ENCODE measurements around the gene TRNP1.

The TRNP1 gene

DNA sequence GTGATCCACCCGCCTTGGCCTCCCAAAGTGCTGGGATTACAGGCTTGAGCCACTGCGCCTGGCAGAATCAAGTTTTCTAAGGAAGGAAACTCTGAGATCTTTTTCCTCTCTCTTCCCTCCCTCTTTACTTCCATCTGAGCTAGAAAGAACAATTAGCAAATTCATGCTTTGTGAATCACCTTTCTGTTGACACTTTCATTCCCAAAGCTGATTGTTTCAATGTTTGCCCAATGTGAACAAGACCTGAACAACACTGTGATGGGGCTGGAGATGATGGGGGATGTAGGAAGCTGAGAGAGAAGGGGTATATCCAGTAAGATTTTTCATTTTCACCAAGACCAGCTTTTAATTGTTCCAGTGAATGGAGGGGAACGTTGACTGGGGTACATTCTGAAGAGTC is 24.8 kb downstream of the TRNP1 start:
- Histone ChIP-seq H3K4me1 (ENCODE audit: control insufficient read depth, insufficient read depth, low read length) (peaks cover 10% of the 10 kb centered on the region), H3K27me3 (ENCODE audit: control insufficient read depth, insufficient read depth, low read length) (no peaks in the 10 kb centered on the region), H3K9ac (ENCODE audit: low read depth, low read length) (no peak overlapping the region), H3K4me3 (ENCODE audit: low read depth, low read length) (no peak overlapping the region), H3K36me3 (ENCODE audit: control insufficient read depth, insufficient read depth, low read length) (no peaks in the 10 kb centered on the region), H3K9me3 (ENCODE audit: control insufficient read depth, insufficient read depth, low read length) (no peaks in the 10 kb centered on the region)

- peak overlapping the region; percentile 12 for H3K9ac ChIP-seq (ENCODE audit: low read depth, low read length)
- H3K36me3 ChIP-seq (ENCODE audit: control insufficient read depth, insufficient read depth, low read length): no peaks in the 10 kb centered on the region
- H3K4me3 ChIP-seq (ENCODE audit: low read depth, low read length): no peak overlapping the region
- H3K4me1 ChIP-seq (ENCODE audit: control insufficient read depth, insufficient read depth, low read length): peaks cover 10% of the 10 kb centered on the region
- H3K9me3 ChIP-seq (ENCODE audit: control insufficient read depth, insufficient read depth, low read length): no peaks in the 10 kb centered on the region
- no peaks in the 10 kb centered on the region for H3K27me3 ChIP-seq (ENCODE audit: control insufficient read depth, insufficient read depth, low read length)
Observed at GRCh38 chr1:27021354-27022031, 28.0 kb downstream of the TRNP1 start.

DNA sequence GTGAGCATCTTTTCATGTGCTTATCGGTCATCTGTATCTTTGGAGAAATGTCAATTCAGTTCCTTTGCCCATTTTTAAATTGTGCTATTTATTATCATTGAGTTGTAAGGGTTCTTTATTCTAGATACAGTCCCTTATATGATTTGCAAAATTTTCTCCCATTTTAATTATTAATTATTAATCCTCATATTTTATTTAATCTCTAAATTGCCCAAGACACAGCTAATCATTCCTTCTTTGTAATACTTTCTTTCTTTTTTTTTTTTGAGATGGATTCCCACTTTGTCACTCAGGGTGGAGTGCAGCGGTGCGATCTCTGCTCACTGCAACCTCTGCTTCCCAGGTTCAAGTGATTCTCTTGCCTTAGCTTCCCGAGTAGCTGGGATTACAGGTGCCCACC is 32.2 kb downstream of the TRNP1 start:
- no peak overlapping the region for H3K9ac ChIP-seq (ENCODE audit: low read depth, low read length)
- H3K9me3 ChIP-seq (ENCODE audit: control insufficient read depth, insufficient read depth, low read length): no peaks in the 10 kb centered on the region
- H3K4me3 ChIP-seq (ENCODE audit: low read depth, low read length): no peak overlapping the region
- H3K4me1 ChIP-seq (ENCODE audit: control insufficient read depth, insufficient read depth, low read length): peaks cover 17% of the 10 kb centered on the region
- no peaks in the 10 kb centered on the region for H3K27me3 ChIP-seq (ENCODE audit: control insufficient read depth, insufficient read depth, low read length)
- H3K36me3 ChIP-seq (ENCODE audit: control insufficient read depth, insufficient read depth, low read length): no peaks in the 10 kb centered on the region

- Histone ChIP-seq H3K4me3 (ENCODE audit: low read depth, low read length) (no peak overlapping the region), H3K4me1 (ENCODE audit: control insufficient read depth, insufficient read depth, low read length) (peaks cover 7% of the 10 kb centered on the region), H3K9ac (ENCODE audit: low read depth, low read length) (no peak overlapping the region), H3K9me3 (ENCODE audit: control insufficient read depth, insufficient read depth, low read length) (no peaks in the 10 kb centered on the region), H3K36me3 (ENCODE audit: control insufficient read depth, insufficient read depth, low read length) (no peaks in the 10 kb centered on the region), H3K27me3 (ENCODE audit: control insufficient read depth, insufficient read depth, low read length) (no peaks in the 10 kb centered on the region)
Observed at GRCh38 chr1:27026621-27027574, 33.4 kb downstream of the TRNP1 start.

DNA sequence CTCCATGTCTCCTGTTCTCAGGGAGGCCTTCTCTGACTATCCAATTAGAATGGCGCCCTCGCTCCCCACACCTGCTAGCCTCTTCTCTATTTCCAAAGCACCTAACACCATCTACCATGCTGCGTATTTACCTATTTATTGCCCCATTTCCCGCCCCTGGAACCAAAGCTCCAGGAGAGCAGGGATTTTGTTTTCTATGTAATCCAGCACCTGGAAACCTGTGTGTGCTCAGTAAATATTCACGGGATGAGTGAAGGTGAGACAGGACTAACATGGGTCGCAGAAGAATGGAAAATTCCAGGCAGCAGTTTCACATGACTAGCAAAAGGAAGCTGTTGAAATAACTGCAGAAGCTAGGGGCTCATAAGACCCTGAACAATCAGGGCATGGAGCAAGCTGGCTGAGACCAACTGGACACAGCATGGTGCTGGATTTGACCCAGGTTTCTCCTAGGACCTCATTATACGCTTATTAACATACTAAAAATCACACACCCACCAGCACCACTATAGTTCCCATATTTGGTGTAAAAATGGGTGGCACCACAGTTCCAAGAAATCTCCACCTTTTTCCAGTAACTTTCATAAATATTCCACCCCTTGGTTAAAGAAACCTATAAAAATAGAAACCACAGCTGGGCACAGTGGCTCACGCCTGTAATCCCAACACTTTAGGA is 34.2 kb downstream of the TRNP1 start:
- no peaks in the 10 kb centered on the region for H3K9me3 ChIP-seq (ENCODE audit: control insufficient read depth, insufficient read depth, low read length)
- no peaks in the 10 kb centered on the region for H3K27me3 ChIP-seq (ENCODE audit: control insufficient read depth, insufficient read depth, low read length)
- no peak overlapping the region for H3K9ac ChIP-seq (ENCODE audit: low read depth, low read length)
- no peaks in the 10 kb centered on the region for H3K36me3 ChIP-seq (ENCODE audit: control insufficient read depth, insufficient read depth, low read length)
- H3K4me3 ChIP-seq (ENCODE audit: low read depth, low read length): no peak overlapping the region
- peaks cover 10% of the 10 kb centered on the region for H3K4me1 ChIP-seq (ENCODE audit: control insufficient read depth, insufficient read depth, low read length)

DNA sequence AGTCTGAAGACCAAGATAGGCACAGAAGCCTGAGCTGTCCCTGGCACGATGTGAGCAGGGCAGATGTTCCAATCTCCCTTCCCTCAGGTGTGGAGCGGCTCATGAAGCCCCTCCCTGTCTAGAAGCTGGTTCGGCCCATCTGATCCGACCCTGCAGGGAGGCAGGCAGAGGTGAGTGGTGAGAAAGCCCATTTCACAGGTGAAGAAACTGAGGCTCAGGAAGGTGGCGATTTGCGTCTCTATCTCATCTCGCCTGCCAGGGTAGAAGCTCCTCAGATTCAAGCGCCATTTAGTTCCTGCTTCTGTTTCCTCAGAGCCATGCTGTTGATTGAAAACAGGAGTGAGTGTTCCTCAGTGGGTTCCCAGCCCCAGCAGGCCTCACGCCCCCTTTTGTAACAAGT is 36.0 kb downstream of the TRNP1 start:
- no peaks in the 10 kb centered on the region for H3K36me3 ChIP-seq (ENCODE audit: control insufficient read depth, insufficient read depth, low read length)
- no peak overlapping the region for H3K4me3 ChIP-seq (ENCODE audit: low read depth, low read length)
- H3K9me3 ChIP-seq (ENCODE audit: control insufficient read depth, insufficient read depth, low read length): no peaks in the 10 kb centered on the region
- no peak overlapping the region for H3K9ac ChIP-seq (ENCODE audit: low read depth, low read length)
- no peaks in the 10 kb centered on the region for H3K27me3 ChIP-seq (ENCODE audit: control insufficient read depth, insufficient read depth, low read length)
- H3K4me1 ChIP-seq (ENCODE audit: control insufficient read depth, insufficient read depth, low read length): peaks cover 14% of the 10 kb centered on the region

- Histone ChIP-seq H3K9ac (ENCODE audit: low read depth, low read length) (peak overlapping the region; percentile 73), H3K36me3 (ENCODE audit: control insufficient read depth, insufficient read depth, low read length) (no peaks in the 10 kb centered on the region), H3K27me3 (ENCODE audit: control insufficient read depth, insufficient read depth, low read length) (no peaks in the 10 kb centered on the region), H3K4me1 (ENCODE audit: control insufficient read depth, insufficient read depth, low read length) (peaks cover 14% of the 10 kb centered on the region), H3K9me3 (ENCODE audit: control insufficient read depth, insufficient read depth, low read length) (no peaks in the 10 kb centered on the region), H3K4me3 (ENCODE audit: low read depth, low read length) (peak overlapping the region; percentile 39)
Observed at GRCh38 chr1:27031235-27032118, 38.0 kb downstream of the TRNP1 start.

DNA sequence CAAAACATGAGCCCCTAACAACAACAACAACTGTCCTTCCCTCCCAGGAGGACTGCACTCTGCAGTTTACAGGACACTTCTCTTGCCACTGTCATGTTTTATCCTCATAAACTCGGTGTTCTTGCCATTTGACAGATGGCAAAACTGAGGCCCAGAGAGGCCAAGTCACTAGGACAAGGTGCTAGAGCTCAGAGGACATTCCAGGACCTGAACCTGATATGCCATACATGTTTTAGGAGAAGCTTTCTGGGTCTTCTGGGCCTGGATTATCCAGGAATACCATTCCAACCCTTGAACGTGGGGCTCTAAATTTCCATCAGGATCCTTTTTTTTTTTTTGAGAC is 38.6 kb downstream of the TRNP1 start:
- Histone ChIP-seq H3K27me3 (ENCODE audit: control insufficient read depth, insufficient read depth, low read length) (no peaks in the 10 kb centered on the region), H3K4me1 (ENCODE audit: control insufficient read depth, insufficient read depth, low read length) (peaks cover 14% of the 10 kb centered on the region), H3K4me3 (ENCODE audit: low read depth, low read length) (peak overlapping the region; percentile 39), H3K9ac (ENCODE audit: low read depth, low read length) (no peak overlapping the region), H3K9me3 (ENCODE audit: control insufficient read depth, insufficient read depth, low read length) (no peaks in the 10 kb centered on the region), H3K36me3 (ENCODE audit: control insufficient read depth, insufficient read depth, low read length) (no peaks in the 10 kb centered on the region)

- peak overlapping the region; percentile 37 for H3K9ac ChIP-seq (ENCODE audit: low read depth, low read length)
- no peaks in the 10 kb centered on the region for H3K27me3 ChIP-seq (ENCODE audit: control insufficient read depth, insufficient read depth, low read length)
- H3K4me1 ChIP-seq (ENCODE audit: control insufficient read depth, insufficient read depth, low read length): peaks cover 7% of the 10 kb centered on the region
- no peaks in the 10 kb centered on the region for H3K9me3 ChIP-seq (ENCODE audit: control insufficient read depth, insufficient read depth, low read length)
- H3K4me3 ChIP-seq (ENCODE audit: low read depth, low read length): no peak overlapping the region
- H3K36me3 ChIP-seq (ENCODE audit: control insufficient read depth, insufficient read depth, low read length): no peaks in the 10 kb centered on the region
Observed at GRCh38 chr1:27033043-27033746, 39.7 kb downstream of the TRNP1 start.

DNA sequence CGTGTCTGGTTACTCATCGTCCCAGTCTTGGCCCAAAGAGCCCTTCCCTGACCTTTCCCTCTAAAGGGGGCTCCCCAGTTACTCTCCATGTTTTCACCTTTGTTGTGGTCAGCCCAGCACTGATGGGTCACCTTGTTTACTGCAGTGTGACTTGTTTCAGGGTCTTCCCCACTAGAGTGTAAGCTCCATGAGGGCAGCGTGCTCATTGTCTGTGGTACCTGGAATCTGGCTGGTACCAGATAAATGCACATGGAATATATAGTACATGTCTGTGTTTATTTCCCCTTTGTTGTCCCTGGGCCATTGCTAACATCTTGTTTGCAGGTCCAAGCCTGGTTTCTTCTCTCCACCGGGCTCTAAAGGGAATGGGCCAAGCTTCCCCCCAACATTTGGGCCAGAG is 41.9 kb downstream of the TRNP1 start:
- no peak overlapping the region for H3K9ac ChIP-seq (ENCODE audit: low read depth, low read length)
- no peaks in the 10 kb centered on the region for H3K36me3 ChIP-seq (ENCODE audit: control insufficient read depth, insufficient read depth, low read length)
- no peak overlapping the region for H3K4me3 ChIP-seq (ENCODE audit: low read depth, low read length)
- no peaks in the 10 kb centered on the region for H3K27me3 ChIP-seq (ENCODE audit: control insufficient read depth, insufficient read depth, low read length)
- H3K4me1 ChIP-seq (ENCODE audit: control insufficient read depth, insufficient read depth, low read length): peaks cover 7% of the 10 kb centered on the region
- no peaks in the 10 kb centered on the region for H3K9me3 ChIP-seq (ENCODE audit: control insufficient read depth, insufficient read depth, low read length)

DNA sequence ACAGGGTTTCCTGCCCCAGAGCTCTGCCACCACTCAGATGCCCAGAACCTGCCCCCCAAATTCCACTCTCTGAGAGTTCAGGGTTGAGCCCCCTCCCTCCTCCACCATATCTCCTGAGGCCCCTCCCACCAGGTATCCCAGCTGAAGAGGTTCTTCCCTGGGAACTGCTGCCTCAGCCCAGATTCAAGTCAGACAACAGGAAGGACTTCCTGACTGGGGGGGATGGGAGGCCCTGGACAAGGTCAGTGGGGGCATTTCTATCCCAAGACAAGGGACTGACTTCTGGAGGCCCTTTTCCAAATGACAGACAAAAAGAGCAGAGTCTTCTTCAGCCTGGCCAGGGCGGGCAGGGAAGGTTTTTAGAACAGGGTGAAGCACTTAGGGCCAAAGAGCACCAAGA is 43.2 kb downstream of the TRNP1 start:
- Histone ChIP-seq H3K4me3 (ENCODE audit: low read depth, low read length) (no peak overlapping the region), H3K27me3 (ENCODE audit: control insufficient read depth, insufficient read depth, low read length) (no peaks in the 10 kb centered on the region), H3K4me1 (ENCODE audit: control insufficient read depth, insufficient read depth, low read length) (peaks cover 7% of the 10 kb centered on the region), H3K36me3 (ENCODE audit: control insufficient read depth, insufficient read depth, low read length) (no peaks in the 10 kb centered on the region), H3K9me3 (ENCODE audit: control insufficient read depth, insufficient read depth, low read length) (no peaks in the 10 kb centered on the region), H3K9ac (ENCODE audit: low read depth, low read length) (no peak overlapping the region)
